Spinal cord (tissue), 10 donors: ENCODE measurements around the gene ZNF585A. TPM values are rescaled to one million over a fixed set of nuclear protein-coding genes. Genes with fewer than 3 reads are reported as not detected.
"Not testable (repeated sequence)": the region's sequence is repeated elsewhere in the genome, so short reads cannot be mapped to it uniquely, and the experiment has no call there.

Experiments used
- DNase-seq, 6 donors: peaks; one replicate each; pipeline versions ENCODE4 v3.0.0 to v3.0.0-alpha.2; 2013 to 2015; ENCODE audit warnings: low spot score in 6 of 6, low read depth in 4 of 6
- H3K27ac ChIP-seq: one replicate; pipeline ENCODE4 v1.5.1; 2013; ENCODE audit warnings: low read depth, low read length, control low read depth
- H3K27me3 ChIP-seq: one replicate; pipeline ENCODE4 v1.6.1; 2013; ENCODE audit warnings: low read length; ENCODE audit not compliant: control insufficient read depth, insufficient read depth
- H3K36me3 ChIP-seq: one replicate; pipeline ENCODE4 v1.6.1; 2013; ENCODE audit warnings: low read length; ENCODE audit not compliant: control insufficient read depth, insufficient read depth
- H3K4me1 ChIP-seq: one replicate; pipeline ENCODE4 v1.6.1; 2013; ENCODE audit warnings: low read length; ENCODE audit not compliant: control insufficient read depth, insufficient read depth
- H3K4me3 ChIP-seq: one replicate; pipeline ENCODE4 v1.5.1; 2013; ENCODE audit warnings: low read depth, low read length, control low read depth
- H3K9me3 ChIP-seq: one replicate; pipeline ENCODE4 v1.6.1; 2013; ENCODE audit warnings: low read length; ENCODE audit not compliant: control insufficient read depth, insufficient read depth
- WGBS: methylation state at CpG from one replicate; pipeline ENCODE4 v1.1.5; 2013; ENCODE audit warnings: missing lambda C conversion rate; ENCODE audit not compliant: insufficient coverage; 5-methylcytosine and 5-hydroxymethylcytosine counted together
- polyA plus RNA-seq, 2 donors: library from polyadenylated mRNA; unstranded; fragments of 120-200 nt; gene quantifications; one replicate each; pipeline ENCODE4 v1.2.1, GENCODE V29; 2013; ENCODE audit not compliant: insufficient read length in 2 of 2
- total RNA-seq, 2 donors: library from RNA; depleted of rRNA in 1 of 2; stranded (reverse); fragments of 120-200 nt in 1 of 2; fragments of >200 nt in 1 of 2; gene quantifications; one replicate each; pipeline versions ENCODE4 v1.2.3 to v1.2.4, GENCODE V29; 2013 to 2014
- donor health status: healthy.

The ZNF585A gene
- total and polyA plus RNA-seq, 4 donors, result 12.3 to 22.0 (median 13.4) TPM

- H3K36me3 ChIP-seq, result peaks cover 21% of the 10 kb centered on the region
- not testable (repeated sequence) for H3K4me3 ChIP-seq, H3K27me3 ChIP-seq, H3K4me1 ChIP-seq, H3K27ac ChIP-seq, DNase-seq, H3K9me3 ChIP-seq
- WGBS, result no CpG with 5 or more reads among the region's 5 CpGs
Observed at GRCh38 chr19:37104135-37104534, 68.4 kb downstream of the ZNF585A start.

GRCh38 chr19:37098570-37098969 lies 73.9 kb downstream of the ZNF585A start:
- no peak overlapping the region for H3K27ac ChIP-seq
- H3K4me1 ChIP-seq, result no peaks in the 10 kb centered on the region
- H3K4me3 ChIP-seq, result no peak overlapping the region
- peaks cover 33% of the 10 kb centered on the region for H3K36me3 ChIP-seq
- WGBS, result no CpG with 5 or more reads among the region's 1 CpG
- DNase-seq, result no peak
- peaks cover 6% of the 10 kb centered on the region for H3K9me3 ChIP-seq
- H3K27me3 ChIP-seq, result no peaks in the 10 kb centered on the region

- no peaks in the 10 kb centered on the region for H3K4me1 ChIP-seq
- H3K27ac ChIP-seq, result no peak overlapping the region
- H3K27me3 ChIP-seq, result no peaks in the 10 kb centered on the region
- peaks cover 2% of the 10 kb centered on the region for H3K9me3 ChIP-seq
- no CpG with 5 or more reads among the region's 1 CpG for WGBS
- no peak overlapping the region for H3K4me3 ChIP-seq
- DNase-seq, result no peak
- H3K36me3 ChIP-seq, result peaks cover 38% of the 10 kb centered on the region
Observed at GRCh38 chr19:37095859-37096258, 76.6 kb downstream of the ZNF585A start.

Other genes with a start within 250 kb of the ZNF585A start
- 10 to 100 TPM; 33.1 to 37.3 TPM for gene ZNF420, start 94.3 kb downstream of the ZNF585A start, total RNA-seq
- 10 to 100 TPM; 15.1 to 24.6 TPM for gene ZNF420, start 94.3 kb downstream of the ZNF585A start, polyA plus RNA-seq
- 10 to 100 TPM; 28.5 to 28.8 TPM for gene ZNF585B, start 37.8 kb upstream of the ZNF585A start, total RNA-seq
- 10 to 100 TPM; 15.9 to 16.2 TPM for gene ZNF585B, start 37.8 kb upstream of the ZNF585A start, polyA plus RNA-seq
- 10 to 100 TPM; 15.0 to 16.8 TPM for gene ZNF383, start 45.5 kb upstream of the ZNF585A start, total RNA-seq
- gene ZNF383, start 45.5 kb upstream of the ZNF585A start, polyA plus RNA-seq, result 10 to 100 TPM; 10.8 to 12.1 TPM
- 10 to 100 TPM; 11.7 to 17.2 TPM for gene ZNF527, start 198.4 kb upstream of the ZNF585A start, total RNA-seq
- gene ZNF527, start 198.4 kb upstream of the ZNF585A start, polyA plus RNA-seq, result 10 to 100 TPM in 1 of 2 donors, 1 to 10 TPM in 1; 8.5 to 10.1 TPM